Measurements from ENCODE around the gene MRM2.

DNA sequence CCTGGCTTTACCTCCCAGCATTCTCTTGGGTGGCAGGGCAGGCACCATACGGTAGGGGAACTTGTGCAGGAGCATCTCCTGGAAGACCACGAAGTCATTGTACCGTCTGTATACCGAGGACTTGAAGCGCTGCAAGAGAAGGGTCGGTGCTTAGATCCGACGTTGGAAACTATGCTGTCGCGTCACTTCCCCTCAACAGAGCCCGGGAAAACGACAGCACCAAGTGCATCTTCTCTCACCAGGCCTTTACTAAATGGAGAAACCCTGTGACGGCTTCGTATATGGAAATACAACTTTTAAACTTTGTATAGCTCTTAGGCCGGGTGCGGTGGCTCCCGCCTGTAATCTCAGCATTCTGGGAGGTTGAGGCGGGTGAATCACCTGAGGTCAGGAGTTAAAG, 33.1 kb upstream of the MRM2 start:
- no peak for TF ChIP-seq CTCF (conservative IDR thresholded peaks at IDR 0.05 in 1 of 2, IDR thresholded peaks at IDR 0.05 in 1 of 2; ENCODE audit: extremely low read depth in 1 of 2, insufficient read depth in 1 of 2, low read depth in 1 of 2, low read length in 2 of 2)
- TF ChIP-seq EZH2 (IDR thresholded peaks at IDR 0.05; ENCODE audit: borderline replicate concordance, low read length), result no peak

Data from mammary epithelial cell (primary cell).